Stomach (tissue), 4 donors: Measurements from ENCODE around the gene EHMT1.

Source experiments
- POLR2AphosphoS5 ChIP-seq, 3 donors: sonication (generic); formaldehyde crosslinking; IDR thresholded peaks; one replicate each; pipeline ENCODE4 v1.6.1; 2016; ENCODE audit warnings: antibody characterized with exemption in 3 of 3
- TF ChIP-seq, protein P1 (sequence below), 7 experiments: fragments of 450-650 bp in 4 of 7; fragments of 200-600 bp in 3 of 7; sonication (generic) in 3 of 7; IDR thresholded peaks; one replicate each; pipeline ENCODE4 v1.5.1; 2016 to 2019; ENCODE audit warnings: antibody characterized with exemption in 7 of 7, control low read depth in 2 of 7, mild to moderate bottlenecking in 1 of 7

DNA sequence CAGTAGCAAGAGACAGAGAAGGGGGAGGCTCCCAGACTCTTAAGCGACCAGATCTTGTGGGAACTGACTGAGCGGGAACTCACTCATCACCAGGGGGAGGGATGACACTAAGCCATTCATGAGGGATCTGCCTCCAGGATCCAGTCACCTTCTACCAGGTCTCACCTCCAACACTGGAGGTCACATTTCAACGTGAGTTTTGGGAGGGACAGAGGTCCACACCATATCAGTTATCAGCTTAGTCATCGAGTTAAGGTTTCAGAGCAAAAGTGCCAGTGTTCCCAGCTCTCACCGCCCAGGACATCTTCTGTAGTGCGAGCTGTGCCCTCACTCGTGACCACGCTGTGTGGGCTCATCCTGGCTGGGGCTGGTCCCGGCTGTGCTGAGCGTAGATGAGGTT lies 160.1 kb downstream of the EHMT1 start:
- no peak for TF ChIP-seq POLR2AphosphoS5 (IDR thresholded peaks at IDR 0.05)
- TF ChIP-seq, protein P1, sequence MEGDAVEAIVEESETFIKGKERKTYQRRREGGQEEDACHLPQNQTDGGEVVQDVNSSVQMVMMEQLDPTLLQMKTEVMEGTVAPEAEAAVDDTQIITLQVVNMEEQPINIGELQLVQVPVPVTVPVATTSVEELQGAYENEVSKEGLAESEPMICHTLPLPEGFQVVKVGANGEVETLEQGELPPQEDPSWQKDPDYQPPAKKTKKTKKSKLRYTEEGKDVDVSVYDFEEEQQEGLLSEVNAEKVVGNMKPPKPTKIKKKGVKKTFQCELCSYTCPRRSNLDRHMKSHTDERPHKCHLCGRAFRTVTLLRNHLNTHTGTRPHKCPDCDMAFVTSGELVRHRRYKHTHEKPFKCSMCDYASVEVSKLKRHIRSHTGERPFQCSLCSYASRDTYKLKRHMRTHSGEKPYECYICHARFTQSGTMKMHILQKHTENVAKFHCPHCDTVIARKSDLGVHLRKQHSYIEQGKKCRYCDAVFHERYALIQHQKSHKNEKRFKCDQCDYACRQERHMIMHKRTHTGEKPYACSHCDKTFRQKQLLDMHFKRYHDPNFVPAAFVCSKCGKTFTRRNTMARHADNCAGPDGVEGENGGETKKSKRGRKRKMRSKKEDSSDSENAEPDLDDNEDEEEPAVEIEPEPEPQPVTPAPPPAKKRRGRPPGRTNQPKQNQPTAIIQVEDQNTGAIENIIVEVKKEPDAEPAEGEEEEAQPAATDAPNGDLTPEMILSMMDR (IDR thresholded peaks at IDR 0.05): no peak
